ENCODE measurements around the gene OTX2. TPM values are rescaled to one million over a fixed set of nuclear protein-coding genes. Genes with fewer than 3 reads are reported as not detected.
A peak's percentile ranks its signal among the peaks of the same experiment; 100 is the strongest.

Gene OTX2
- polyA plus RNA-seq (ENCODE audit: insufficient read length in 10 of 10): not detected
- long read RNA-seq, donor 1: 0 reads
- long read RNA-seq, donor 2: 0 reads
- long read RNA-seq, donor 3: 0 reads
- long read RNA-seq, donor 4: 0 reads
- long read RNA-seq, donor 5: 0 reads
- long read RNA-seq, donor 6: 0 reads
- long read RNA-seq, donor 7: 0 reads
- long read RNA-seq, donor 8: 0 reads
- long read RNA-seq, donor 9: 0 reads

DNA sequence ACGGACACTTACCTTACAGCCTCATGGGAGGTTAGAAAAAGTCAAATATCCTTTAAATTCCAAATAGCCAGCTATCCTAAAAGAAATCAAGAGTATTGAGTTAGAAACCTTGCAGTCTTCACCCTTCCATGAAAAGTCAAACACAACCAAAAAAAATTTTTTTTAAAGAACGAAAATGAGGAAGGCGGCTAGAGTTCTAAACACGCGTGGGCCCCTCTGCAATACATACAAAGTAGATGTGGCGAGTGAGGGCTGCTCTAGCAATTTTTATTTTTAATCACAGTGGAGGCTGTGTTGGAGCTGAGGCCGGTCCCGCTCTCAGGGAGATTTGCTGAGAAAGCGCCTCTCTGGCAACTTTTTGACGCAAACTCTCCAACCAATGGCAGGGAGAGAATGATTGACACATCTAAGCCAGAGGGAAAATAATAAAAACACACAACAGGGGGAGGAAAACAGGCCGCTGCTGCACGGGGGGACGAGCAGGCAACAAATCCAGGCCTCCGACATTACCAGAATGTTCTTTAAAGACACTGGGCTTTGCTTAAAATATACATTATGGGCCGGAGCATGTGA, at the start of gene OTX2:
Gene OTX2, minus strand, starts transcription at position 333 of the 573 bp plus-strand sequence. CDS start 5,023 bp downstream, outside the sequence.
- peak in 1 of 3 donors; percentile 47 for DNase-seq

DNA sequence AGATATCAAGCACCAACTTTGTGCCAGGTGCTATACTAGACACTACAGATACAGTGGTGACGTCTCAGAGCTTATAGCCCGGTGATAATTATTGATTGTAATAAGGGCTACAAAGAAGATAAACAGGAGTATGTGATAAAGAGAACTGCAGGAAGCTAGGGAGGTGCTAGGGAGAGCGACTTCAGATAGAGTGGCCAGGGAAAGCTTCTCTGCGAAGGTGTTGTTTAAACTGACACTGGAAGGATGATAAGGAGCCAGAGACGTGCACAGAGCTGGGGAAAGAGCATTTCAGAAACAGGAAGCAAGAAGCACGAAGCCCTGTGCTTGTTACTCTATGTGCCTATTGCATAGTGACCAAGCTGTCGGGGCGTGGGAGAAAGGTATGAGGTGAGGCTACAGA, 48.1 kb upstream of the OTX2 start:
- no peak for DNase-seq

DNA sequence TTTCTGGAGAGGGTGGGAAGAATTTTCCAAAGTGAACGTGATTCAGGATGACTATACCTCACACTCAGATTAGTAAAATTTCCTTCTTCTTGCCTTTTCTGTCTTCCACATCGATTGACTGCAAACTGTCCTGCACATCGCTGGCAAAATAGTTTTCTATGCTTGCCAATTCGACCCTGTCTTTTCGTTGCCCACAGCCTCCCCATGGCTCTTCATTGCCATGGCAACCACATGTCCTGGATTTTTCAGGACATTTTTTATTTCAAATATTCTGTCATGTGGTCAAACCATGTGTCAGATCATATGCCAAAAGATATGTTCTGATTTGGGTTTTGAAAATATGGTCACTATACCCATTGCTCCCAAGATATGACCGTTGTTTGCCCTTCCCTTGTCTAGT, 46.9 kb upstream of the OTX2 start:
- DNase-seq: no peak

DNA sequence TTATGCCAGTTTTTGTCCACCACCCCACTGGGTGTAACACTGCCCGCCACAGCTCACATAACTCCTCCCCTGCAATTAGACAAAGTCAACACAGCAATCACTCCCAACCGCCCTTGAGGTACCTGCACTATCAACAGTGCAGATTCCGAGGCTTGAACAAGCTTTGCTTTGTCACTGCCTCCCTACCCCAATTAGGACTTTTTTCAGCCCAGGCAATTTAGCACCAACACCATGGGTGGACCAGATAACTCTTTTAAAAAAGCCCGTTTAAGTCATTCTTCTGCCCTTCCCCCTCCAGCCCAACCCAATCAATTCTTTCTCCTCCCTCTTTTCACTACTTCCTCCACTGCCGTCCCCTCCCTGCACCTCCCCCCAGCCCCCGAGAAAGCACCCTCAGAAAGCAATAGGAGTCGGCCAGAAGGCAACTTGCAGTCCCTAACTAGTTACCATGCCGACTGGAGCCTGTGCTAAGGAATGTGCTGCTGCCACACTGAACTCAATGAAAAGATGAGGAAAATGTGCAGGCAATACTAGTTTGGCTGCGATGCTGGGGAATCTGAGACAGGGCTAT, 45.7 kb upstream of the OTX2 start:
- DNase-seq: no peak

DNA sequence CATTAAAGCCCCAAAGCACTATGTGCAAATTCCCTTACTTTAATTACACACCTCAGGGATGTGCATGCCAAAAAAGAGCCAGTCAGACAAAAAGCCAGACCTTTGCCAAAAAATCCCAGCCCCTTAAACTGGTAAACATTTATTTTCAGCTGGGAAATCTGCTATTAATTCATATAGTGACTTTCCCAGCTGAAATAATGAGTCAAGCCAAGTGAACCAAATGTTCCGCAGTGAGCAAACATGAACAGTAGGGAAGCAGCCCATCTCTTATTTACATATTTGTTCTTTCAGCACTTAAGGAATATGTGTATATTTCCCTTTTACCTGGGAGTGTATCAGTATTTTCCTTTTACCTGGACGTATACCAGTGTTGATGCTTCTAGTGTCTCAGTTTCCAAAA, 44.0 kb upstream of the OTX2 start:
- no peak for DNase-seq

DNA sequence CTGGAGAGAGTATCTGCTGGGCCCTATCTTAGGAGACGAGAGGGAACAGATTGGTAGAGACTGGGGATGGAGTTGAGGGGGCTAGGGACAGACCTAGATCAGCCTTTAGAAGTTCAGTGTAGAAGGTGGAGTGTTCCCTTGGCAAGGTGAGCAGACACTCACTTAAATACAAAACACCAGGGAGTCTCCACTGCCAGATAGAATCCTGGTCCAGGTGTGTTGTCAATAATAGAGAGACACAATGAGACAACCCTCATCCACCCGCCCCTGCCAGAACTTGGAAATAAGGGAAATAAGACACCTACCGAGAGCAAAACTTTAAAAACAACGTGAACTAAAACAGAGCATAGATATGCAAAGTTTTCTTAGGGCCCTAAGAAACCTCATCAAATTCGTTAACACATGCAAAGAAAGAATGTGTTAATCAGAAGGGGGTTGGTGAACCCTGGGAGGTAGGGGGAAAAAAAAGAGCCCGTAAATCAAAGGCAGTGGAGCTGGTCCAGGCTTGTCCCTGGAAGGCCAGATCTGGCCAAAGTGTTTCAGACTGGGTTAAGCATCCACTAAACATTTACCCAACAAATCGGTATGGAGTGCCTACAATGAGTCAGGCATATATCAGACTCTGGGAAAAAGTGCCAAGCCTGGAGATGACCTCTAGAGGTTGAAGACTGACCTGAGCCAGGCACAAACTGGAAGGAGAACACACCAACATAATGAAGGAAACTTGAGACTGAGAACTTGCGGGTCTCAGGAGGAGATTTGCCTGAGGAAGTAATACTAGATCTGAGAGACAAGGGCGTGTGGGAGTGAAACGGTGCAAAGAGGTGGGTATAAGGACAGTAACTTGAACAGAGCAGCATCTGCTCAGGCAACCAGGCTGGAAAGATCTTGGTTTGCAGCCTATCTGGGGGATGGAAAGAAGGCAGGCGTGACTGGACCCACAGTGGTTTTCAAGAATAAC, 37.0 kb upstream of the OTX2 start:
- no peak for DNase-seq

DNA sequence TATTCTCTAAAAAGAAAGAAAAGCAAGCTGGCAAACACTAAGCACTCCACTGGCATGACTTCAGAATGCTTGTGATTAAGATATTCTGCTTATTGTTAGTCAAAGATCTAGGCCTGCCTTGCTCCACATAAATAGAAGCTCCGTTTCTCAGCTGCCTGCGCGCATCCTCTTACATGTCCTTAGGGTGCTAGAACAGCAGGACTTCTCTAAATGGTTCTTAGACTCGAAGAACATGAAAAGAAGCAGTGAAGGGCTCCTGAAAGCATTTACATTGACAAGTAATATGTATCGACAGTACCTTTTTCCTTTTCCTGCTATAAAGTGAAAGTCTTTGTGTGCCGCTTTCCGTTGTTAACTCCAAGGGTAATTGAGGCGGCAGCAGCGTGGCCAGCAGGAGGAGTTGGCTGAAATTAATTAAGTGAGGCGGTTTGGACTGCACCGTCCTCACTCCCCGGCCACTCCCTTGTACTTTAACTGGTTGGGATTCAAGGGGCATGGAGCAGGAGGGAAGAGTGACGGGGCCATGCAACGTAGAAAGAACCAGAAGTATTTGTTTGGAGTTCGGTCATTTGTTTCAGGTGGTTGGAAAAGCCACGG, 34.2 kb upstream of the OTX2 start:
- DNase-seq: peak in 1 of 3 donors; percentile 4

DNA sequence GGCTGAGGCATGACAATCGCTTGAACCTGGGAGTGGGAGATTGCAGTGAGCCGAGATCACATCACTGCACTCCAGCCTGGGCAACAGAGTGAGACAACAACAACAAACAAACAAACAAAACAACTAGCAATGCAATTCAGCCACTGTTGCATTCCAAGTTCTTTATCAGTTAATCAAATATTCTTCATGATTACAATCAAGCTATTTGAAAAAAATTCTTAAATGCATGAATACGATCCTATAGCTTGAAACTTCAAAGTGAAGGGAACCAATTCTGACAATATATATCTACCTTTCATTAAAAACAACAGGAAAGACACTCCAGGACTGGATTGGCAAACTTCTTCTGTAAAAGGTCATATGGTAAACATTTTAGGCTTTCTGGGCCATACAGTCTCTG, 31.3 kb upstream of the OTX2 start:
- DNase-seq: no peak

DNA sequence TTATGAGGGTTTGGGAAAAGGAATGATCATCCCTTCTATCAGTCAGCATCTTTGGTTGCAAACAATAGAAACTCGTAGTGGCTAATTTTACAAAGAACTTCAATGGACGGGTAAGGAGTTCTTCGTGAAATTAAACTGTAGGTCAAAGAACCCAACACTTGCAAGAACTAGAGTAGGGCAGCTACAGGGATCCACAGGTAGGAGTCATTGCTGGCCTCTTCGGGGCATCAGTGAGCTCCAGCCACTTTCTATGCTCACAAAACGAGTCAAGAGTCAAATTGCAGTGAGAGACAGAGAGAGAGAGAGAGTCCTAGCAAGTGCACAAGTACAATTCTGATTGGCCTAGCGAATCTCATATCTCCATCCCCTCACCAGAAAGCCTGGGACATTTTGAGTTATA, 29.9 kb upstream of the OTX2 start:
- DNase-seq: no peak

DNA sequence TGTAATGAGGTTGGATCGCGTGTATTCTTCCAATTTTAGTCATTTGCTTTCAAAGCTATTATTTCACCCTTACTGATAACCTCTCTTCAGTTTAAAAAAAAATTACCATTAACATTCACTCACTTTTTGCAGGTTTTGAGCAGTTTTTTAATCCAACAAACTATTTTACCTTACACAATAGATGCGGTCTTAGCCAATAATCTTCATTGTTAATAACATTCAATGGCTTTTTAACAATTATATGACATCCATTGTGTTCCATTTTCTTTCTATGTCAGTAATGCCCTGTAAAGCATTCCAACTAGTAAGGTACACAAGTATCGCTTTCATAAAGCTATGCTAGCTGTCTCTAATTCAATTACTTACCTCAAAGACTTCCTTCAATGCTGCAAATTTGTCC, 18.9 kb upstream of the OTX2 start:
- no peak for DNase-seq

DNA sequence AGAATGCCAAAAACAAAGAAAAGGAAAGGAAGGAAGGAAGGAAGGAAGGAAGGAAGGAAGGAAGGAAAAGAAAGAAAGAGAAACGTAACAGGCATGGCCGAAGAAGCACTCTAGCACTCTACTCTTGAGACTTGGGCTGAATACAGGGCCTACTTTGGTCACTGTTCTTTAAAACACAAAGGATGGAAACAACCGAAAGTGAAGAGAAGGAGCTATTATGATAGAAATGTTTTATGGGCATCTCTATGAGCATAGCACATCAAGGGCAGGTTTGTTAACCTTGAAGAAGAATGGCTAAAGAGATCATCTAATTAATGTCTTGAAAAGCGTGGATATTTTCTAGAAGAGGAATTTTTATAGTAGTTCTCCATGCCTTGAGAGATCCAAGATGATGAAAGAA, 15.9 kb upstream of the OTX2 start:
- DNase-seq: no peak

DNA sequence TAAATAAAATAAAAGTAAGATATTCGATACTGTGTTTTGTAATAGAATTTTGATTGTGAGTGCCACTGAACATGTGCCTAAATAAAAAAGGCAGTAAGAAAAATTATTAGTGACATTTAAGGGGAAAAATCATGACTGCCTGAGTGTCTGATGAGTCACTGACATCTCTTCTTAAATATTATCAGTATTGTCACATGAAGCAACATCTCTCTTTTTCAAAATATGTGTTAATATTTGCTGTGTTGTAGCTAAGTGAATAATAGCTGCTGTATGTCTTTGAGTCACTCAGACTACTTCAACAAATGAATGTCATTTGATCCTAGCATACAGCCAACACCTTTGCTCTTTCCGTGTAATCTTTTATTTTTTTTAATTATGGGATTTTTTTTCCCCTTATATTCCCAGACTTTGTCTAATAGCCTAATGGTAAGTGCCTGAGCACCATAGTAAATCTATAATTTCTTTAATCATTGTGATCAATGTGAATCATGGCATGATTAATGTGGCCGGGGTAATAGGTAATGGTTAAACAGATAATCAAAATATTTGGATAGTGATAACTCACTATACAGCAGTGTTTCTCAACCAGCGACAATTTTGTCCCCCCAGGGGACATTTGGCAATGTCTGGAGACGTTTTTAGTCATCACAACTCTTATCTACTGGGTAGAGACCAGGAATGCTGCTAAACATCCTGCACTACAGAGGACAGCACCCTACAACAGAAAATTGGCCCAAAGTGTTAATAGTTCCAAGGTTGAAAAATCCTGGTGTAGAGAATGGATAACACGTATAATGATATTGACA, 11.7 kb upstream of the OTX2 start:
- DNase-seq: no peak

DNA sequence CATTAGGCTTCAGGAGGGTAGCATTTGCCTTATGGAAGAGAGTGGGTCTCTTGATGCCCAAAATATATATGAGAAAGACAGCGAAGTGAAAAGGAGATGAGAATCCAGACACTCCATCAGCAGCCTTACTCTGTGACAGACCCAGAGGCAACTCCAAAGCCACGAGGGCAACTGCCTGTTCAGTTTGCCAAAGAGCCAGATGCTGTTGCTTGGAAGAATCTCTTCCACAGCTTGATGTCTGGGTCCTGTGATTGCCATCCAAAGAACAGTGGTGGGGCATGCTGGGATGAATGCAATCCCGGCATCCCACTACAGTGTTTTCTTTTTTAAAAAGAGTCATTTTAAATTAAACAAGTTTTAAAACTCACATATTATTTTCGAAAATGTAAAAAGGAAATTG, 10.9 kb upstream of the OTX2 start:
- DNase-seq: no peak

DNA sequence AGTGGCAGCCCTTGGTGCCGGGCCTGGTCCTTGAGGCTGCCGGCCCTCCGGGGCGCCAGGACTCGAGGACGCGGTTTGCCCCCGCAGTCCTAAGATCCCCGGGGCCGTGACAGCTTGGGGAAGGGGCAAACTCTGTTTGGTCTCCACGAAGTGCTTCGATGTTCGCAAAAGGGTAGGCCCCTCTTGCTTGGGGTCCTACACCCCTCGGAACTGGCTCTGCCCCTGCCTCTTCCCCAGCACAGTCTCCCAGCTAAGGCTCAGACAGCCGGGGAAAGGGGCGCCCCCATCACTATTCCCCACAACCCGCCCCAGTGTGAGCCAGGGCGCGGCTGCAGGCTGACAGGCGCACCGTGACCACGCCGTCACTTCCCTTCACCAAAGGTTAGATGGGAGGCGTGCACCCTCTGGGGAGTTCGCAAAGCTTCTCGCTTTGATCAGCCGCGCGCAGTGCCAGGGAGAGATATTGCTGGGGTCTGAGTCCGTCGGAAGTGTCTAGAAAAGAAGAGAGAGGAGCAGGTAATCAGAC, 7.2 kb upstream of the OTX2 start:
- no peak for DNase-seq

DNA sequence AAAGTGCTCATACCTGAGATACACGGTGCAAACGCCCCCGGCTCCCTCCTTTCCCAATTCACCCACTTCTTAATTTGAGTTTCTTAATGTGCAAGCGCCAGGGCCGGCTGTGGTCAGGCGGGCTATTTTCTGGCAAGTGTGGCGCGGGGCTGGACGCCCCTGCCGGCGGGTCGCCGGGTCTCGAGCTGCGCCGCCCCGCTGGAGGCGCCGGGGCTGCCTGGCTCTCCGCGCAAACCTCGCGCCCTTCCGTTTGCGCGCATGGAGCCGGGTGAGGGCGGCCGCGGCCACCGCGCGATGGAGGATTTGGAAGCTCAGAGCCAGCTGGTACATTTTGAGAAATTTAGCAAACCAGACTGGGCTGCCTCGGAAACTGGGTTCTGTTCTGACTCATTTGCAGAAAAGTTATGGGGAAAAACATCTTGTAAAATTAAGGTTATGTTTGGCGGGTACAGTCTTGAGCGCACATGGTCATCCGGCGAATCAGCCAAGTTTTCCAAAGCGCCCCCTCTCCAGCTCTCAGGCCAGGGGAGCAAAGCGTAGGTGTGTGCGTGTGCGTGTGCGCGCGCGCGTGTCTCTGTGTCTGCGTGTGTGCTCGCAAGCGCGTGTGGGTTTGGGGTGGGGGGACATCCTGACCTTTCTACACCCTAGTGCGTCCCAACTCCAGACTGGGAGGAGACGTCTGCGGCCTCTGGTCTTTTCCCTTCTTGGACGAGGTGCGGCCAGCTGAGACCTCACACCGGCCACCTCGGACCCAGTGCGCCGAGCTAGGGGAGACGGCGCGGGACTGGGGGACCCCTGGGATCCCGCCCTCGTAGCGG, 6.5 kb upstream of the OTX2 start:
- DNase-seq: peak in 1 of 3 donors; percentile 48

DNA sequence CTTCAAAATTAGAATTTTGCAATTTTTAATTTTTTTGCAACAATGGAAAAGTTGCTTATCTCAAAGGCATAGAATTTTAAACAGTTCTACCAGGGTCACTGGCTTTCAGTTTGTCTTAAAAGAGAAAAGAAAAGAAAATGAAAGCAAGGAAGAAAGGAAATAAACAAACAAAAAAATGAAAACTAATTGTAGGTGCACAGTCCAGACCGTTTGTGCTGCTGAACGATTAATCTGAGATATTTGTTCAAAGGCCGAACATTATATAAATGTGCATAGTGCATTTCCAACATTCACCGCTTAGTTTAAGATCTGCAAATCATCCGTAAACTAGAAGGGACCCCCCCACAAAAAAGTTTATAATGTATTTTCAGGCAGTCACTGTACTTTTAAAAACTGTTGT, 5.5 kb upstream of the OTX2 start:
- DNase-seq: peak in 1 of 3 donors; percentile 24

DNA sequence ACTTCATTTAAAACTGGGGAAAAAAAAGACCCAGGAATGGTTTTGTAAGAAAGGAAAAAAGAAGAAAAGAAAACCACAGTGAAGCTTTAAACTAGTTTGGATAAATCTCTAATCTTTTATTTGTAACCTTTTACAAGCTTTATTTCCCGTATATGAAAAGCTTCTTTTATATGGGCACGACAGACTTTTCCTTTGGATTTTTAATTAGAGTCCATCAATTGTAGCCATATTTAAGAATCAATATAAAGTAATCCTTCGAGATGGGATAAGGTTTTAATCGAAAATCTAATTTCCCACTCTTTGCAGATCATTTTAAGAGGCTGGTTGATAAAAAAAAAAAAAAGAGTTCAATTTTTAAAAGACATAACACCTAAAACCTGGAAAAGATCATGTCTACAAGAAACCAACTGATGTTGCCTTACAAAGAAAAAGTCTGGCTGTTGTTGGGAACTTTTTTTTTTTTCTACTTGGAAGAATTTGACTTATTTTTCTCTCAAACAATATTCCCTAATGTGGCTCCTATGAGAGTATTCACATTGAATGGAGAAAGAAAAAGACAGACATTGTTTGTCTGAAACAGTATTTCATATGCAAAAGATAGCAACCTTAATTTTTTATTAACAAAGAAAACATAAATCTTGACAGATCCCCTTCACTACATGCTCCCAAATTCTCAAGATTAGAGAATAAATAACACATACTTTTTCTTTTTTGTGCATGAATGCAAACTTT, 4.9 kb upstream of the OTX2 start:
- peak in 1 of 3 donors; percentile 19 for DNase-seq

DNA sequence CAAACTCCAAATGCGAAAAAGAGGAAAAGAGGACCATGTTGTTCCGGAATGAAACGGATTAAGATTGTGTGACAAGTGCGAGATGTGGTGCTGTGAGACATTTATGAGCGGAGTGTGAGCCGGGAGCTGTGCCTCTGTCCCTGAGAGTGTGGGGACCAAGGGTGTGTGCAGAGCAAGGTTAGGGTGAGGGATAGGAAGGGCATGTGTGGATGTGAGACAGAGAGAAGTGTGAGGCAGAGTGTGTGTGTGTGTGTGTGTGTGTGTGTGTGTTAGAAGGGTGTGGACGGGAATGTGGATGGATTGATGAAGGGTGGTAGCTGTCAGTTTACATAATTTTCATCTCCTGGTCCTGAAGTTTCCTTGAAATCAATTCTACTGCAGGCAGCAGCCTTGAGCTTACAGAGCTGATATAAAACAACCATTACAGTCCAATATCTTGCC, 4.3 kb upstream of the OTX2 start:
- peak in 1 of 3 donors; percentile 50 for DNase-seq

DNA sequence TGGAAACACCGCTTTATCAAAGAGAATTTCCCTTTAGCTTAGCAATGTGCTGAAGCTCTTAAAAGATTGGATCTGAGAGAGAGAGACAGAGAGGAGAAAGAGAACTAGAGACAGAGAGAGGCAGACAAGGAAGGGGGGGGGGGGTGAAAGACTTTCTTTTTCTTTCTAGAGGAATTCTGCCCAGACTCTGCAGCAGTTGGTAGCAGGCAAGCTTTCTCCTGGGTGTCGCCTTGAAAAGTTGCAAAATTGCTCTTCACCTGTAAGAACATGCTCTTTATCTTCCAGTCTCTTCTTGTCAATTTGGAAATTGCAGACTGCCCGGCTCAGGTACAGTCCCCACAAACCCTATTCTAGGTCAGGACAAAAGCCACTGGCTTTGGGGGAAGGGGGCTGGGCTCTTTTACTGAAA, 2.9 kb upstream of the OTX2 start:
- DNase-seq: no peak
